ENCODE results near the gene HS6ST3.

- TF ChIP-seq CTCF (IDR thresholded peaks at IDR 0.05) = no peak
- TF ChIP-seq POLR2AphosphoS5 (IDR thresholded peaks at IDR 0.05) = no peak
- no peak for TF ChIP-seq POLR2A (IDR thresholded peaks at IDR 0.05)
- TF ChIP-seq EP300 (IDR thresholded peaks at IDR 0.05) = no peak
Measured at GRCh38 chr13:96450326-96451020, 360.6 kb downstream of the HS6ST3 start.

Data from sigmoid colon (tissue), 4 donors.